Right lobe of liver (tissue), 6 donors: ENCODE results near the gene DDB1. TPM values are rescaled to one million over a fixed set of nuclear protein-coding genes. Genes with fewer than 3 reads are reported as not detected.

Experiments
- ATAC-seq, 4 donors: fragments of 200-7000 bp; cut with Tn5 transposase; one replicate each; pipeline ENCODE4 v1.9.1; 2020; ENCODE audit warnings: mild to moderate bottlenecking in 4 of 4, moderate library complexity in 4 of 4
- DNase-seq, 3 donors: peaks; one replicate each; pipeline ENCODE4 v3.0.0-alpha.2; 2020
- H3K27ac ChIP-seq, 3 donors: fragments of 200-600 bp; one replicate each; pipeline ENCODE4 v1.8.0; 2022
- H3K27me3 ChIP-seq, 2 donors: fragments of 200-600 bp; one replicate each; pipeline ENCODE4 v1.8.0; 2022
- H3K36me3 ChIP-seq, 4 donors: fragments of 200-600 bp; sonication (generic) in 1 of 4; one replicate each; pipeline versions ENCODE4 v1.5.1 to v1.8.0; 2017 to 2022; ENCODE audit warnings: control low read depth in 1 of 4
- H3K4me1 ChIP-seq, 4 donors: fragments of 200-600 bp; sonication (generic) in 1 of 4; one replicate each; pipeline versions ENCODE4 v1.5.1 to v1.8.0; 2017 to 2022; ENCODE audit warnings: control low read depth in 1 of 4
- H3K4me3 ChIP-seq, 3 donors: fragments of 200-600 bp; one replicate each; pipeline ENCODE4 v1.8.0; 2022
- H3K9me3 ChIP-seq, 4 donors: fragments of 200-600 bp; sonication (generic) in 1 of 4; one replicate each; pipeline versions ENCODE4 v1.5.1 to v1.8.0; 2017 to 2022; ENCODE audit warnings: control low read depth in 1 of 4
- CTCF ChIP-seq, 4 donors: fragments of 200-600 bp in 3 of 4; fragments of 450-650 bp in 1 of 4; IDR thresholded peaks; one replicate each; pipeline versions ENCODE4 v1.5.1 to v1.8.0; 2016 to 2022; ENCODE audit warnings: antibody characterized with exemption in 4 of 4, mild to moderate bottlenecking in 2 of 4
- POLR2A ChIP-seq: fragments of 450-650 bp; IDR thresholded peaks from one replicate; pipeline ENCODE4 v1.6.1; 2017; ENCODE audit warnings: antibody characterized with exemption, mild to moderate bottlenecking
- WGBS: methylation state at CpG from one replicate; pipeline ENCODE4 v1.1.6; 2018; ENCODE audit warnings: low coverage, low lambda C conversion rate; ENCODE audit not compliant: insufficient coverage; ENCODE audit errors: missing lambda C conversion rate; 5-methylcytosine and 5-hydroxymethylcytosine counted together
- intact Hi-C, 2 donors: fragments of 100-400 bp; cut with DNase I; formaldehyde crosslinking; loops; one replicate each; pipeline versions ENCODE4 v1.11.2 to v1.14.1; 2022
- total RNA-seq, 6 experiments: library from RNA; depleted of rRNA in 2 of 6; stranded (reverse); fragments of >200 nt in 2 of 6; fragmentation: NEBNext Ultra II Directional in 3 of 6; extraction: Animal tissue kit (Norgen Biotek cat#: 25700) in 3 of 6; gene quantifications; one replicate each; pipeline versions ENCODE4 v1.1.0 to v1.2.4, GENCODE V29; 2016 to 2023
- donor health status: DM: no; HTN: yes; CAD: no.
- donor health status: DM: no; HTN: no; CAD: no.
- donor health status: DM: no; HTN: no; CAD: no.
- donor health status: DM: no; HTN: yes; CAD: no.
- donor health status: DM: no; HTN: yes; CAD: no.

The DDB1 gene
- total RNA-seq, 6 experiments from 2014 or later: 70.9 to 94.5 (median 83.9) TPM

DNA sequence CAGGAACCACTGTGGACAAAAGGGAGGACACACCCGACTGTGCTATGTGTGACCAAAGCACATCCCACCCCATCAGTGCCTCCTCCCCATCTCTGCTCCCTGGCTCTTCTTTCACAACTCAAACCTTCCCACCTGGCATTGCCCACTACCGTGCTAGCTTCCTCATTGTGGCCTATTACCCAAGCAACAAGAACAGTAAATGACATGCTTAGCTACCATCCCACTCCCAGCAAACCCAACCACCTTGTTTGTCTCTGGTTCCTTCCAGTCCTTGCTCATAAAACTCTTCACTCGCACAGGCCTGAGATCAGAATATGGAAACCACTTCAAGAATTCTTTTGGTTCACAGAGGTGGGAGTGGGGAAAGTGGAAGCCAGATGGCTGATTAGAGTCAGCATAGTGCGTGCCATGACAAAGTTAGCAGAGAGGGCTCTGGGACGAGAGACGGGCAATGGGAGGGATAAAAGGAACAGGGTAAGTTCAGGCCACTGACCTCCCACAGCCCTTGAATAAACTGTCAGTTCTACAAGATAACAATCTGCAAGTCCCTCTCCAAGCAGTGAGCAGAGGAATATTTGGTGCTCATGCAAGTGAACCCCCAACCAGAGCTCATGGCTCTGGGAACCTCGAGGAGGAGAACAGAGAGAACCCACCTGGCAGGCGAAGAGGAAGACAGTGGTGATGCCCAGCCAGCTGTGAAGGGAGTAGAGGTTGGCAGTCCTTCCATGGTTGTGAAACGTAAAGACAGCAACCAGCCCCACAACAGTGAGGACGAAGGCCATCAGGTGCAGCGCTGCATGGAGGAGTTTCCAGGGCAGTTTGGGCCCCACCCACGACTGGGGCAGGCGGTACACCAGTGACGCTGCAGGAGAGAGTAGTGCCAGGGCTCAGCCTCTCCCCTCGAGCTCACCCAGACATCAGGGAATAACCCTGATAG is 20.5 kb upstream of the DDB1 start:
- DNase-seq (peak; percentile 73 to 94 (median 90)), ATAC-seq (peak; percentile 82 to 94 (median 92))

DNA sequence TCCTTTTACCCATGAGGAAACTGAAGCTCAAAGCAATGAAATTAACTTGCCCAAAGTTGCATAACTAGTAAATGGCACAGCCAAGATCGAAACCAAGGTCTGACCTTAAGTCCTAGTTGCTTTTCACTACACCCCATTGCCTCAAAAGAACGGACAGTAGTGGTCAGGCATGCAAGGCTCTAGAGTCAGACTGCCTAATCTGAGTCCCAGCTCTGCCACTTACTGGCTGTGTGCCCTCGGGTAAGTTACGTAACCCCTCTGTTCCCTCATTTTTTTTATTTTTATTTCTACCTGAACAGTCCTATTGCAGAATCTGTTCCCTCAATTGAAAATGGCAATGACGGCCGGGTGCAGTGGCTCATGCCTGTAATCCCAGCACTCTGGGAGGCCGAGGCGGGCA is 19.1 kb upstream of the DDB1 start:
- intact Hi-C loops: no loop called here
- no peaks in the 10 kb centered on the region for H3K27me3 ChIP-seq
- peaks cover 0 to 17% (median 2%) of the 10 kb centered on the region in 4 donors for H3K36me3 ChIP-seq
- peak in 1 of 3 donors; percentile 68 for DNase-seq
- 47% methylated on average over 8 of the region's 8 CpGs for WGBS
- no peak overlapping the region for H3K27ac ChIP-seq
- TF ChIP-seq CTCF (IDR thresholded peaks at IDR 0.05): no peak
- TF ChIP-seq POLR2A: no peak
- H3K4me1 ChIP-seq: peaks cover 0 to 20% (median 0%) of the 10 kb centered on the region in 4 donors
- no peak overlapping the region for H3K4me3 ChIP-seq
- peak in 1 of 4 donors; percentile 41 for ATAC-seq
- no peaks in the 10 kb centered on the region for H3K9me3 ChIP-seq

More for the DNA sequence above, 20.5 kb upstream of the DDB1 start:
- Histone ChIP-seq H3K4me3 (no peak overlapping the region), H3K9me3 (no peaks in the 10 kb centered on the region), H3K4me1 (peaks cover 0 to 12% (median 0%) of the 10 kb centered on the region in 4 donors), H3K27me3 (no peaks in the 10 kb centered on the region), H3K27ac (peak overlapping the region in 1 of 3 donors; percentile 67), H3K36me3 (peaks cover 0 to 17% (median 2%) of the 10 kb centered on the region in 4 donors)
- intact Hi-C loops: no loop called here
- 36% methylated on average over 13 of the region's 15 CpGs for WGBS
- TF ChIP-seq POLR2A (no peak), CTCF (IDR thresholded peaks at IDR 0.05) (no peak)

DNA sequence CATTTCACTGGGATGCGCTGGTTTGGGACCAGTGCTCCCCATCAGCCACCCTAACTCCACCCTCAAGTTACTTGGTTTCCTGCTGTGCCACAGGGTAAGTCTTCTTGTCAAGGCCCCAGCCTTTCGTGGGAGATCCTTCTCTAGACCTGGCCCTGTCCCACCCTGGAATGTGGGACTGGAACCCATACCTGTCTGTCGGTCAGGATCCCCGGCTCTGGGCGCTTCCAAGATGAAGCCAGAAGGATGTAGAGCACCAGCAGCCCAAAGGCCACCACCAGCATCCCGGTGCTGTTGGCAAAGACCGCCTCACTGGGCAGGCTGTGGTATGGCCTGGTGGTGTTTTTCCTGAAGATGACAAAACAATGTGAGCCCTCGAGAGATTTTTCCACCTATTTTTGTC is 17.9 kb upstream of the DDB1 start:
- H3K4me3 ChIP-seq: no peak overlapping the region
- no peak overlapping the region for H3K27ac ChIP-seq
- WGBS: 80% methylated on average over 1 of the region's 8 CpGs
- ATAC-seq (no peak), DNase-seq (no peak)
- peaks cover 0 to 20% (median 0%) of the 10 kb centered on the region in 4 donors for H3K4me1 ChIP-seq
- intact Hi-C loops: no loop called here
- peaks cover 0 to 17% (median 2%) of the 10 kb centered on the region in 4 donors for H3K36me3 ChIP-seq
- H3K9me3 ChIP-seq: no peaks in the 10 kb centered on the region
- TF ChIP-seq CTCF (IDR thresholded peaks at IDR 0.05) (no peak), POLR2A (no peak)
- no peaks in the 10 kb centered on the region for H3K27me3 ChIP-seq

- Histone ChIP-seq H3K27ac (no peak overlapping the region), H3K9me3 (no peaks in the 10 kb centered on the region), H3K4me3 (no peak overlapping the region), H3K27me3 (no peaks in the 10 kb centered on the region), H3K4me1 (peaks cover 0 to 20% (median 0%) of the 10 kb centered on the region in 4 donors), H3K36me3 (peaks cover 0 to 17% (median 2%) of the 10 kb centered on the region in 4 donors)
- ATAC-seq (no peak), DNase-seq (no peak)
- no CpG with 5 or more reads among the region's 1 CpG for WGBS
- TF ChIP-seq POLR2A (no peak), CTCF (IDR thresholded peaks at IDR 0.05) (no peak)
- intact Hi-C loops: no loop called here
These were observed 17.4 kb upstream of the DDB1 start for GRCh38 chr11:61350336-61350735.
